BJ (cell line): ENCODE results near the gene INO80C. TPM values are rescaled to one million over a fixed set of nuclear protein-coding genes. Genes with fewer than 3 reads are reported as not detected.

Source experiments
- CTCF ChIA-PET: fragments of 350-600 bp; formaldehyde crosslinking; extraction: SDS; loops from one replicate; lab custom pipeline; 2021; ENCODE audit warnings: antibody characterized with exemption, inconsistent platforms; lab: Yijun Ruan, JAX
- POLR2A ChIA-PET: fragments of 300-600 bp; sonication (Branson Sonifier 250); formaldehyde crosslinking; extraction: SDS; loops from one replicate; lab custom pipeline; 2021; ENCODE audit warnings: antibody characterized with exemption; lab: Charles Lee
- DNase-seq: peaks from one replicate; pipeline ENCODE4 v3.0.0-alpha.2; 2011; ENCODE audit warnings: low read depth
- H3K27me3 ChIP-seq: 2 replicates; pipeline ENCODE4 v1.6.0; 2011; ENCODE audit warnings: low read length; ENCODE audit not compliant: control insufficient read depth, insufficient read depth
- H3K36me3 ChIP-seq: 2 replicates; pipeline ENCODE4 v1.5.1; 2011; ENCODE audit warnings: low read length; ENCODE audit not compliant: control insufficient read depth, insufficient read depth
- H3K4me3 ChIP-seq: 2 replicates; pipeline ENCODE4 v1.5.1; 2011; ENCODE audit warnings: low read depth, mild to moderate bottlenecking, control low read depth, low read length
- polyA plus RNA-seq: library from polyadenylated mRNA; depleted of rRNA; stranded (reverse); fragments of >200 nt; gene quantifications from 2 replicates; pipeline ENCODE4 v1.2.3, GENCODE V29; 2011
- TF ChIP-seq, protein P1 (sequence below): IDR thresholded peaks from 2 replicates; pipeline ENCODE4 v1.5.1; 2011; ENCODE audit warnings: low read depth, mild to moderate bottlenecking, control low read depth, inconsistent platforms, low read length, moderate library complexity; ENCODE audit not compliant: insufficient read depth

INO80C gene
- polyA plus RNA-seq, 1 experiment: 8.3 TPM

DNA sequence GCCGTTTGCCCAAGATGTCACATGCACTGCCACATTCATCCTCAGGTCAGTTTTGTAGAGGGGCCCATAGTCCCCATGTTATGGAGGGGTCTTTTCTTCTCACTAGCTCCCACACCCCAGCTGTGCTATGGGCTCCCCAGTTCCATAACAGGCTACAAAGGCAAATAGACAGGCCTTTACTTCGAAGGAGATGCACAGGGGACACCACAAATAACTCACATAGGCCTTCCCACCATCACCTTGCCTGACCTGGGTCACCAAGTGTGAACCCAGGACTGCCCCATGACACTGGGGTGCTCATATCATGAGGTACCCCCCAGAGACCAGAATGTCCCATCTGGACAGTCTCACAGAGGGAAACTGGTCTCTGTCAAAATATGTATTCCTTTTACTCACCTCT, 15.0 kb upstream of the INO80C start:
- Histone ChIP-seq H3K27me3 (0 out of 2 replicates have a peak, but pooled peaks cover 2% of the 10 kb centered on the region), H3K36me3 (no peaks in the 10 kb centered on the region), H3K4me3 (no peak overlapping the region)
- TF ChIP-seq, protein P1, sequence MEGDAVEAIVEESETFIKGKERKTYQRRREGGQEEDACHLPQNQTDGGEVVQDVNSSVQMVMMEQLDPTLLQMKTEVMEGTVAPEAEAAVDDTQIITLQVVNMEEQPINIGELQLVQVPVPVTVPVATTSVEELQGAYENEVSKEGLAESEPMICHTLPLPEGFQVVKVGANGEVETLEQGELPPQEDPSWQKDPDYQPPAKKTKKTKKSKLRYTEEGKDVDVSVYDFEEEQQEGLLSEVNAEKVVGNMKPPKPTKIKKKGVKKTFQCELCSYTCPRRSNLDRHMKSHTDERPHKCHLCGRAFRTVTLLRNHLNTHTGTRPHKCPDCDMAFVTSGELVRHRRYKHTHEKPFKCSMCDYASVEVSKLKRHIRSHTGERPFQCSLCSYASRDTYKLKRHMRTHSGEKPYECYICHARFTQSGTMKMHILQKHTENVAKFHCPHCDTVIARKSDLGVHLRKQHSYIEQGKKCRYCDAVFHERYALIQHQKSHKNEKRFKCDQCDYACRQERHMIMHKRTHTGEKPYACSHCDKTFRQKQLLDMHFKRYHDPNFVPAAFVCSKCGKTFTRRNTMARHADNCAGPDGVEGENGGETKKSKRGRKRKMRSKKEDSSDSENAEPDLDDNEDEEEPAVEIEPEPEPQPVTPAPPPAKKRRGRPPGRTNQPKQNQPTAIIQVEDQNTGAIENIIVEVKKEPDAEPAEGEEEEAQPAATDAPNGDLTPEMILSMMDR: no peak
- POLR2A ChIA-PET: no interaction called here
- no peak for DNase-seq
- CTCF ChIA-PET: interaction anchor here (0.6 to 1.0 kb wide), 2 partner anchors 11 to 15 kb away, joined by 3 read pairs; partner anchors contain the start of gene INO80C

DNA sequence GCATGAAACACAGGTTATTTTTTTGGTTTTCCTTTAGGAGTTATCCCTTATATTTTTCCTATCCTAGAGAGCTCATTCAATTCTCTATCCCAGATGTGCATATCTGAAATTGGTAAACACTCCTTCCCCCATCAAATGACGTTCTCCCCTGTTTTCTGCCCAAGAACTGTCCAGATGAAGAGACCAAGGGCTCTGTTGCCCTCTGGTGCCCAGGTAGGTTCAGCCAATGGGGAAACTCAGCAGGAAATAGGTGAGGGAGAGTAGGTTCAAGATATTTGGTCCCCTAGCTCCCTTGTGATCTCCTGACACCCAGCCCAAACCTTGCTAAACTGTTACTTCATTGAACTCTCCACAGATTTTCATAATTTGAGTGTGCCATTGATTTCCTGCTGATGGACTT, 14.1 kb upstream of the INO80C start:
- no peaks in the 10 kb centered on the region for H3K36me3 ChIP-seq
- H3K4me3 ChIP-seq: no peak overlapping the region
- ChIA-PET CTCF (interaction anchor here (0.7 to 1.0 kb wide), 2 partner anchors 14 to 164 kb away, joined by 3 read pairs; partner anchors contain the start of gene INO80C), POLR2A (no interaction called here)
- H3K27me3 ChIP-seq: peaks cover 2% of the 10 kb centered on the region; the same call in 1 of the 2 replicates
- DNase-seq: no peak
- TF ChIP-seq, protein P1: no peak

DNA sequence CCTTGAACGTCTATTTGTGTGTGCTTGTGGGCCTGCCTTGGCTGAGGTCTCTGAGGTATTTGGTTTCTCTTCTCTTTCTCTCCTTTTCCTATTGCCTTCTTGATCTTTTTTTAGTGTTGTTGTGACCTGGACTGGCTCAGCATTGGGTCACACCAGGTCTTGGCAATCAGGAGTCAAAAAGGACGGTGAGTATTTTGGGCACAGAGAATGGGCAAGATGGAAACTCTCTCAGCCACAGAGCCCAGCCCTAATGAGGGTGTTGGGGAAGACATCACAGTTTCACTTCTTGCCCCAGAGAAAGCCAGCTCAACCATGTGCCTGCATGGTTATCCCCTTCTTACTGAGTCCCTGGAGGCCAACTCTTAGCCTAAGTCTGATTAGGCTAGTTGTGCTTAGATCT, 13.7 kb upstream of the INO80C start:
- no peak for DNase-seq
- TF ChIP-seq, protein P1: no peak
- no peak overlapping the region for H3K4me3 ChIP-seq
- POLR2A ChIA-PET: no interaction called here
- H3K27me3 ChIP-seq: peaks cover 2% of the 10 kb centered on the region; the same call in 1 of the 2 replicates
- no peaks in the 10 kb centered on the region for H3K36me3 ChIP-seq
- CTCF ChIA-PET: no interaction called here

DNA sequence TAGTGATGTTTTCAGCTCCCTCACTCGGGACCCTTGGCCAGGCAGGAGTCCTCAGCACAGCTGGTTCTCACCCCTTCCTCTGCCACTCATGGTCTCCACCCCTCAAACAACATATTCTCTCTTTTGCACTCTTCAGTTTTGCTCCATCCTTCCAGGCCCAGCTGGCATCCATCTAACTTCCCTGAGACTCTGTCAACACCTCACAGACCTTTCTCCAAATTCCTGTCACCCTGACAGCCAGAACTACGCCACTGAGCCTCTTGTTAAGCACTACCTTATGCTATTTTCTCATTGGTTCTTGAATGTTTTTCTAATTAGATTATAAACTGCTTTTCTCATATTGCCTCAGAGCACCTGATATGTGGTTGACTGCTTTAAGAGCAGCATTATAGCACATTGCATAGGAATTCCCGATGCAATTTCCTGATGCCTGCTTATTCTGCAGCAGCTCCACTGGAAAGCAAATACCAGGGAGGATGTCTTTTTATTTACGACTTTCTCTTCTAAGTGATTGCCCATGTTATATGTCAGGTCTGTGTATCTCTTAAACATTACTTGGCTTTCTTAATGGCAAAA, 12.4 kb upstream of the INO80C start:
- Histone ChIP-seq H3K36me3 (no peaks in the 10 kb centered on the region), H3K27me3 (peaks cover 2% of the 10 kb centered on the region; the same call in 1 of the 2 replicates), H3K4me3 (no peak overlapping the region)
- TF ChIP-seq, protein P1: no peak
- CTCF ChIA-PET: interaction anchor here (1.1 kb wide), 1 partner anchor 15 kb away, joined by 3 read pairs; no protein-coding TSS in a partner anchor
- DNase-seq: no peak
- POLR2A ChIA-PET: no interaction called here

DNA sequence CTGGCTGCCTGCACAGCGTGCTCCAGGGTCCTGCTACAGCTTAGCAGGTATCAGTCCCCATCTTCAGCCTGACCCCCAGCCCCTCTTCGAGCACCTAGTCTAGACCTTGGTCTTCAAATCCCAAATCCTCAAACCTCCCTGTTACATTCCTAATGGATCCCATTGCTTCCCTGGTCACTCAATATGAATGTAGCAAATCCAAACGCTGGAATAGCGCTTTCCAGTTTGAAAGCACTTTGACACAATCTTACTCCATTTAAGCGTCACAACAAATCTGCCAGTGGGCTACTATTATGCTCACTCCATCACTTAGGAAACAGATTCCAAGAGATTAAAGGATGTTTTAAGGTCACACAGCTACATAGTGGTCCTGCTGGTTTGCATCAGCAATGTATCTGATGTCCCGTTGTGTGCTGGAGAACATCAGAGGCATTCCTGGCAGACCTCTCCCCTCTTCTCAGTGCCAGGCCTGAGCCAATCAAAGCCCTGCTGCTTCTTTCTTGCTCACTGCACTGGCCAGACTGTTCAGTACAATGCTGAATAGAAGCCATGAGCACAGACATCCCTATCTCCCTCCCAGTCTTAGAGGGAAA, 11.1 kb upstream of the INO80C start:
- CTCF ChIA-PET: interaction anchor here (1.1 kb wide), 1 partner anchor 14 kb away, joined by 3 read pairs; no protein-coding TSS in a partner anchor
- Histone ChIP-seq H3K36me3 (no peaks in the 10 kb centered on the region), H3K4me3 (no peak overlapping the region), H3K27me3 (peaks cover 2% of the 10 kb centered on the region; the same call in 1 of the 2 replicates)
- no peak for DNase-seq
- POLR2A ChIA-PET: no interaction called here
- TF ChIP-seq, protein P1: no peak
